SK-N-DZ (cell line): Measurements from ENCODE around the gene TNNC2.
"Not testable (repeated sequence)": the region's sequence is repeated elsewhere in the genome, so short reads cannot be mapped to it uniquely, and the experiment has no call there.

Experiments
- DNase-seq: peaks from one replicate; pipeline ENCODE4 v3.0.0-alpha.2; 2015; ENCODE audit warnings: low spot score

The TNNC2 gene

DNA sequence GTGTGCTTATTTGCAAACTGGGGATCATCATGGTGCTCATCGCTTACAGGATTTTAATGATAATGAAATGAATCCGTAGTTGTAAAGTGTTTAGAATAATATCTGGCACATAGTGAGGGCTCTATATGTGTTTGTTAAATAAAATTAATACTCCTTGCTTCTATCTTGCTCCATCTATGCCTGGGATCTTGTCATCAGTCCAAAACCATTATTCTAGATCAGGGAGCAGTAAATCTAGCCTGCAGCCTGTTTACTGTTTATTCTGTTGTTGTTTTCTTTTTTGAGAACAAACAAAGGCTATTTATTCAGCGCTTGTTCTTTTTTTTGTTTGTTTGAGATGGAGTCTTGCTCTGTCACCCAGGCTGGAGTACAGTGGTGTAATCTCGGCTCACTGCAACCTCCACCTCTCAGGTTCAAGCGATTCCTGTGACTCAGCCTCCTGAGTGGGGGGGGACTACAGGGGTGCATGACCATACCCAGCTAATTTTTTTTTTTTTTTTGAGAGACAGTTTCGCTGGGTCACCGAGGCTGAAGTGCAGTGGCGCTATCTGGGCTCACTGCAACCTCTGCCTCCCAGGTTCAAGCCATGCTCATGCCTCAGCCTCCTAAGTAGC is 22.0 kb upstream of the TNNC2 start:
- no peak for DNase-seq

DNA sequence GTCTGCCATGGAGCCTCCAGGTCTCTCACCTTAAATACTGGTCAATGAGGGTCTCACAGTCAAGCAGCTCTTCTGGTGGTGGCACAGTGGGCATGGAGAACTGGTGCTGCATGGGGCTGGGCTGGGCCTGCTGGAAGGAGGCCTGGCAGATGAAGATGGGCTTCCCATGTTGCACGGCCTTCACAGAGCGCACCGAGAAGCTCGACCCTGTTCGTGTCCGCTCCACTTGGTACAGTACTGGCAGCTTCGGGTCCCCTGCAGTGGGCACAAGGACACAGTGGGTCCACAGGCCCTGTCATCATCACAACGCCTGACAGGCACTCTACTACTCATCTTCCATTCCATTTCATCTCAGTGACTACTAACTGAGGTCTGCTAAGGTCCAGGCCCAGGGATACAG is 21.3 kb upstream of the TNNC2 start:
- DNase-seq, result no peak

DNA sequence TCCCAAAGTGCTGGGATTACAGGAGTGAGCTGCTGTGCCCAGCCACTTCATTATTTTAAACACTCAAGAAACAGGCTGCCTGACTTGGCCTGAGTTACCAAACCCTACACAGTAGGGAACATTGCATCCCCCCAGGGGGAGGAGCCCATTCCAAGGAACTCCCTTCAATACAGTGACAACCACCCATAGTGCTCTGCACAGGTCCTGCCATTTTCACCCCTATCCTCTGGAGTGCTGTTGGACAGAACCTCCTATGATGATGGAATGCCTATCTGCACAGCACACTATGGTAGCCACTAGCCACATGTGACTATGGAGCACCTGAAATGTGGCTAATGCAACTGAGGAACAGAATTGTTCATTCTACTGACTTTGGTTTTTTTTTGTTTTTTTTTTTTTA is 18.3 kb upstream of the TNNC2 start:
- no peak for DNase-seq

DNA sequence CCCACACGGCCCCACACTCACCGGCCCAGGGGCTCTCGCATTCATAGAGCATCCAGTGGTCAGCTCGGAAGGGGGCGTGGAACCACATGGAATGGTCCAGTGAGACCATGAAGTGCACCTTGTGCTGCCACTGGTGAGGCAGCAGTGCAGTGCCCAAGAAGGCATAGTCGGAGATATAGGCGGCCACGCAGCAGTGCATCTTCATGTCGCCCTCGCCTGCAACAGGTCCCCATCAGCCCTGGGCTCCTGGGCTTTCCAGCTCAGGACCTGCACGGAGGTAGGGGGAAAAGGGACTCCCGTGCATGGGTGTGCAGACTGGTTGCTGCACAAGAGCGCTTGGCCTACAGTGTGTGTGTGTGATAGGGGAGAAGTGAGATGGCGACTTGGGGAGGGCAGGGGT is 16.4 kb upstream of the TNNC2 start:
- no peak for DNase-seq

DNA sequence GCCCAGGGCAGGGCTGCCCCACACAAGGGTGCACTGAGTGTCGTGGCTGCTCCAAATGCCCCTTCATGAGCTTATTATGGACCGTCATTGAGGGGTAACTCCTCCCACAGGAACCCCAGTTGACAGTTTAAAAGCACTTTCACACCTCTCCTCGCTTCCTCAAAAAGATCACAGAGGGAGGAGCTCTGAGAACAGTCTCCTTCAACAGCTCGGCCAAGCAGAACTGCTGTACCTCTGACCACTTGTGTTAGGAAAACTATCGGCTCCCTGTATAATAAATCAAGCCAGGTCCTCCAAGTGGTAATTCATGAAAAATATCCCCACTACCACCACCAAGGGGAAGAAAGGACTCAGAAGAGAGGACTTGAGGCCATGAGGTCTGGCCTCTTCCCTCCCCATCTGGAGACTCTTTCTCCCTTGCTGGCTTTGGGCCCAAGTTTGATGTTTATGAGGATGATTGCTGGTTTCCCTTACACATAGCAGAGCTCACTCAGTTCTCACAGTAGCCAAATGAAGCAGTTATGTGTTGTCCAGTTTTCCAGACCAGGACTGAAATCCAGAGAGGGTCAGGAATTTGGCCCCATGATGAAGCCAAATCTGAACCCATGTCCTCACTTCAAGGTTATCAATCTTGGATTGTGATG is 15.2 kb upstream of the TNNC2 start:
- no peak for DNase-seq

DNA sequence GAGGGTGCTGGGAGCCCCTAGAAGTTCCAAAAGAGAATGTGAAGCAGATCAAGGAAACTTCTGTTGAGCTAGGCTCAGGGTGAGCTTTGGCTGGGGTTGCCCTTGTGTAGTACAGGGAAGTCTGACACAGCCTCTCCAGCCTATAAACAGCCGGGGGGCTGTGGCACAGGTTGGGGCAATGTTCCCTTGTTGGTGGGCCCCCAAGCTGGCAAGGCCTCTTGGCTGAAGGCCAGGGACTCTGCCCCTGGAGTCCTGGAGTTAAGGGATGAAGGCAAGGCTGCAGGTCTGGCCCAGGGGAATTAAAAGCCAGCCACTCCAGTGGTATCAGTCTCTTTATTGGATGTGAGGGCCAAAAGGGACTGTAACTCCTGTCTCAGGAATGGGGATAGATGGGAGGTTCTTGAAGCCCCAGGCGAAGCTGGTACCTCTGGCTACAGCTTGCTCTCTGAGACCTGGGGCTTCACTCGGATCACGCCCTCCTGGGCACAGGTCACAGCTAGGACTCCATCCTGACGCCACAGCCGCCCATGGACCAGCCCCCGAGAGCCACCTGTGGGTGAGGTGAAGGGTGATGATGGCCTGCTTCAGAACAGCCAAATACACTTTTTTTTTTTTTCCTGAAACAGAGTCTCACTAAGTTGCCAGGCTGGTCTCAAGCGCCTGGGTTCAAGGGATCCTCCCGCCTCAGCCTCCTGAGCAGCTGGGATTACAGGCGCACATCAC is 14.5 kb upstream of the TNNC2 start:
- no peak for DNase-seq

DNA sequence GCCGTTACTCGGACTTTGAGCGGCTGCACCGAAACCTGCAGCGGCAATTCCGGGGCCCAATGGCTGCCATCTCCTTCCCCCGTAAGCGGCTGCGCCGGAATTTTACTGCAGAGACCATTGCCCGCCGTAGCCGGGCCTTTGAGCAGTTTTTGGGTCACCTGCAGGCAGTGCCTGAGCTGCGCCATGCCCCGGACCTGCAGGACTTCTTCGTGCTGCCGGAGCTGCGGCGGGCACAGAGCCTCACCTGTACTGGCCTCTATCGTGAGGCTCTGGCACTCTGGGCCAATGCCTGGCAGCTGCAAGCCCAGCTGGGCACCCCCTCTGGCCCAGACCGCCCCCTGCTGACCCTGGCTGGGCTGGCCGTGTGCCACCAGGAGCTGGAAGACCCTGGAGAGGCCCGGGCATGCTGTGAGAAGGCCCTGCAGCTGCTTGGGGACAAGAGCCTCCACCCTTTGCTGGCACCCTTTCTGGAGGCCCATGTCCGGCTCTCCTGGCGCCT is 13.6 kb upstream of the TNNC2 start:
- DNase-seq, result no peak

DNA sequence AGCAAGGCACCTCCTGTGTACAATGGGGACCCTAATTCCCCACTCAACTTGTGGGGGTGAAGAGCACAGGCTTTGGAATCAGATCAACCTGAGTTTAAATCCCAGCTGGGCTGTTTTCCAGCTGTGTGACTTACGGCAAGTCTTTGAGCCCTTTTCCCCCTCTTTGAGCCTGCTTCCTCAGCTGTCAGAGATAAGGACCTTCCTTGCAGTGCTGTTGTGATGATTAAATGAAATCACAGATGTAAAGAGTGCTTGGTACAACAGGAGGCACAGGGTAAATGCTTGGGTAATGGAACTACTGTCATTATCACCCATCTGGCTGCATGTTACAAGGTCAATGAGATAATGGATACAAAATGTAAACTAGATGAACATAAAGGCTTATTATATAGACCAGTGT is 9.7 kb upstream of the TNNC2 start:
- peak; percentile 63 for DNase-seq

DNA sequence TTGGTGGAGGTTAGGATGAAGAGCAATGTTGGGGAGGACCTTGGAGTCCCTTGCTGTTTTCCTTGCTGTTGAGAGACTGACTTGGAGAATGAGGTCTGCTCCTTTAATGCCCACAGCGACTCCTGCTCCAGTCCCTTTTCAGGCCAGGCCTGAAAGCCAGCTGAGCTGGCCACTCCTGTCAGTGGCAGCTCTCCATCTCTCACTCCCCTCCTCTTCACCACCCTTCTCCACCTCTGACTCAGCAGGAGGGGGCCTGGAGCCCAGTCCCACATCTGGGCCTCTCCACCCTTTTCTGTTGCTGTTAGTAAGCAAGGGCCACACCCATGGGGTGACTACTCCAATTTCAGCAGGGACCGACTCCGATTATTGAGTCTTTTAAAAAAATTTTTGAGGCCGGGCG is 8.7 kb upstream of the TNNC2 start:
- no peak for DNase-seq

DNA sequence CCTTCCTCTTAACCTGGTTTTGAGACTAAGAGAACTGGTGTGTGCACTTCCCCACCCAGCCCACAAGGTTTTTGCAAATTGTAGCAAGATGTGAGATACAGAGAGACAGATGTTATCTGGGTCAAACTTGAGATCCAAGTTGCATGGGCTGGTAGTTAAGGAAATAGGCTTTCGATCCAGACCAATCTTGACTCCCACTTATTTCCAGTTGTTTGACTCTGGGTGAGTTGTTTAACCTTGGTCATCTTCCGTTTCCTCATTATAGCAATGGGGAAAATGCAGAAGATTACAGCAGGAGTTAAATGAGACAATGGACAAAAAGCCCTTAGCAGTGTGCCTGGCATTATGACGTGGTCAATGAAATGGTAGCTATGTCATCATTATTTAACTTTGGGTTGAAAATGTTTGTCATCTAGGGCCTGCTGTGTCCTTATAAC is 8.2 kb upstream of the TNNC2 start:
- no peak for DNase-seq

DNA sequence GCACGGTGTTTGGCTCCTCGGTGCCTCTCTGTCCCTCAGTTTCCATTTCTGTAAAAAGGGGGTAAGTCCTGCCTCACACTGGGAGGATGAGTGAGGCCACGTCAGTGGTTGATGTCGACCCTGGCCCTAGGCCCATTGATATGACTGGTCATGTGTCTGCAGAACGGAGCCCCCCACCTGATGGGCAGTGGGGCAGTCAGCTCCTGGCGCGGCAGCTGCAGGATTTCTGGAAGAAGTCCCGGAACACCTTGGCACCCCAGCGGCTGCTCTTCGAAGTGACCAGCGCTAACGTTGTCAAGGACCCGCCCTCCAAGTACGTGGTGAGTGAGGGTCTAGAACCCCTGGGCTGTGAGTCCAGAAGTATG is 7.7 kb upstream of the TNNC2 start:
- no peak for DNase-seq

DNA sequence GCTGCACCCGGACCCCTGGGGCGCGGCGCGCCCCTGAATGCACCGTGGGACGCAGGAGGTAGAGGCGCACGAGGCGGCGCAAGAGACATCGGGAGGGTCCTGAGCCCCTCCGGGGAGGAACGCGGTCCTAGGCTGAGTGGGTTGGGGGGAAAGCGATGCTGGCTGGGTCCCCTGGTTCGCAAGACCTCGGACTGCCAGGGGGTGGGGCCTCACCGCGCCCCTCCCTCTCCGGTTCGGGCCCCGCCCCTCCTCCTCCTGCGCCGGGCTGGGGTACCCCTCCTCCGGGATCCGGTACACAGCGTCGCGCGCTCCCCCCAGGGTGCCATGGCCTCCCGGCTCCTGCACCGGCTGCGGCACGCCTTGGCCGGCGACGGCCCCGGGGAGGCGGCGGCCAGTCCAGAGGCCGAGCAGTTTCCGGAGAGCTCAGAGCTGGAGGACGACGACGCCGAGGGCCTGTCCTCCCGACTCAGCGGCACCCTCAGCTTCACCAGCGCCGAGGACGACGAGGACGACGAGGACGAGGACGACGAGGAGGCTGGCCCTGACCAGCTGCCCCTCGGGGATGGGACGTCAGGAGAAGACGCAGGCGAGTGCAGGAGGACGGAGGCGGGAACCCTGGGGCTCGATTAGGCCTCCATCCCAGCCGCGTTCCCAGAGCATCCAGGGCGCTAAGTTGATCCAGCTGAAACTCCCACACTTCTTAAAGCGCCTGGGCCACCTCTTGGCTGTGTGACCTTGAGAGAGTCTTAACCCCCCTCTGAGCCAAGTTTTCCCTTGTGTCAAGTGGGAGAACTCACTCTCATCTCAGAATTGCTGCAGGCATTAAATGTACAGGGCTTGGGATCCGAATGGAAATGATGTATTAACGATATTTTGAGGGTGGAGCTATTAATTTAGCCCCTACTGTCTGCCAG is 7.0 kb upstream of the TNNC2 start:
- peak; percentile 87 for DNase-seq

DNA sequence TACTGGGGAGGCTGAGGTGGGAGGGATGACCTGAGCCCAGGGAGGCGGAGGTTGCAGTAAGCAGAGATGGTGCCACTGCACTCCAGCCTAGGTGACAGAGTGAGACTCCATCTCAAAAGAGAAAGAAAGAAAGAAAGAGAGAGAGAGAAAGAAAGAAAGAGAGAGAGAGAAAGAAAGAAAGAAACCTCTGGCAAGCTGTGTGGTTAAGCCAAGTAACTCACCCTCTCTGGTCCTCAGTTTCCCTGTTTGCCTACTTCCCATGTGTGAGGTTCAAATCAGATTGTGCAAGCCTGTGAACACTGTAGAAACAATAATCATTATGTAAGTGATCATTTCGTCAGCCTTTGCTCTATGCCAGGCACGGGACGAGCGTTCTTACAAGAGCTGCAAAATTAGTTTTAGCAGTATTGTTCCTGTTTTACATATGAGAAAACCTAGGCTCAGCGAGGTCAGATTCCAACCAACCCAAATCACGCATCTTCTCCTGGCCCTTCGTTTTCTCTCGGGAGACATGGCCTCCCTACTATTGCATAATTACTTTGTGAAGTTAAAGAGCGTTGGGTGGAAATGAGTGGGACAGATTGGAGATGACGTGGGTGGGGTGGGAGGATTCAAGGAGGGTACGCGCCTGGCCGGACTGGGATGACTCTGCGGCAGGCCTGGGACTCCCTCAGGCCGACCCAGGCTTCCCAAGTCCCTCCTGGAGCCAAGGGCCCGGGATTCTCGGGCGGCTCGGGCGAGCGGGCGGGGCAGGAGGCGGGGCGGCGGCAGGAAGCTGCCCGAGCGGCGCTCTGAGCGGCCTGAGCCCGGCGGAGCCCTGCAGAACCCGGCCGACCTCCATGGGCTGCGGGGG is 6.1 kb upstream of the TNNC2 start, which contains the start of gene SNX21:
TSS of gene SNX21 (plus strand) at position 770 of the 853 bp plus-strand sequence. CDS start 121 bp downstream, outside the sequence.
- DNase-seq, result peak; percentile 90

DNA sequence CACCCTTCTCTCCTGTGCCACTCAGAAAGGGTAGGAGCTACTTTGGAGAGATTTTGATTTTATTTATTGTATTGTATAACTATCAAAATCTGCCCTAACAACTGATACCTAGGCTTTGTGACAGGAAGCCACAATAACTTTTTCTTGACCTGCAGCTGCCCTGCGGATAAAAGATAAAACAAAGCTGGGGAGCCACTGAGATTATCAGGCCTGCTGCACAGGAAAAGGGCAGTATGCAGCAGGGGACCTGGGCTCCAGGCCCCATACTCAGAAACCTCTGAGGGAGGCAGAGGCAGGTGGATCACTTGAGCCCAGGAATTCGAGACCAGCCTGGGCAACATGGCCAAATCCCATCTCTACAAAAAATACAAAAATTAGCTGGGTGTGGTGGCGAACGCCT is 5.5 kb upstream of the TNNC2 start:
- no peak for DNase-seq

DNA sequence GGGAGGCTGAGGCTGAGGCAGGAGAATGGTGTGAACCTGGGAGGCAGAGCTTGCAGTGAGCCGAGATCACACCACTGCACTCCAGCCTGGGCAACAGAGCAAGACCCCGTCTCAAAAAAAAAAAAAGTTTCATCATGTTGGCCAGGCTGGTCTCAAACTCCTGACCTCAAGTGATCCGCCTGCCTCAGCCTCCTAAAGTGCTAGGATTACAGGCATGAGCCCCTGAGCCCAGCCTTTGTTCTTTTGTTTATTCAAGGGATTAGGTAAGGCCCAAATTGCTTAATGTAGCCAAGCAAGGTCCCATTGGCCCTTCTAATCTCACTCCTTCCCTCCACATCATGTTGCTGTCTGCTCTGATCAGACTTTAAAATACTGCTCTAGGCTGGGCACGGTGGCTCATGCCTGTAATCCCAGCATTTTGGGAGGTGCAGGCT is 2.6 kb upstream of the TNNC2 start:
- not testable (repeated sequence) for DNase-seq

DNA sequence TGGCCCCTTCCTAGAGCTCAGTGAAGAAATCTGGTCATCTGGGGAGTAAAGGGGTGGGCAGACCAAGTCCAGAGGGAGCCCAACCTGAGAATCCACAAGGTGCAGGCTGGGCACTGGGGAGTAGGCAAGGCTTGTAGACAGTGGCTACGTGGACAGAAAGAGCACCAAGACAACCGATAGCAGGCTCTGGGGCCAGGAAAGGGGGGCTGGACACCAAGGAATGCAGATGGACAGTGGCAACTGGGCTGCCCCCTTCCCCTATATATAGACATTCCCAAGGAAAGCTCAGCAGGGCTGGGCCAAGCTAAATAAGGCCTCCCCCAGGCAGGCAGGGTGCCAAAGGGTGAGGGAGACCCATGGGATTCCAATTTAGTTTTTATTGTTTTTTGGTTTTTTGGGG is 1.5 kb upstream of the TNNC2 start:
- DNase-seq, result no peak

DNA sequence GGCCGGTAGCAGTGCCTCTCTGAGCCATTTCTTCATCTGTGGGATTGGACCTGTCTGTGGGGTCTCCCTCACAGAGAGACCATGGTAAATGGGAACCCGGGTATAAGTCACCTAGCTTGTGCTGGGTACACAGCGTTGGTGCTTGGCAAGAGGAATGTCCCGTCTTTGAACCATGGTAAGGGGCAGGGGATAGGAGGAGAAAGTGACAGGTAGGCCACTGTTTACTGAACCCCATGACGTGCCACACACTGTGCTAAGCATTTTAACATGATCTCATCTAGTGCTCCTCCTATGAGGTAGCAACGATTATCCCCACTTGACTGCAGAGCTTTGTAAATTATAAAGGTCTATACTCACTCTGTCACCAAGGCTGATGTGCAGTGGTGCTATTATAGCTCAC is 600 bp upstream of the TNNC2 start:
- no peak for DNase-seq

DNA sequence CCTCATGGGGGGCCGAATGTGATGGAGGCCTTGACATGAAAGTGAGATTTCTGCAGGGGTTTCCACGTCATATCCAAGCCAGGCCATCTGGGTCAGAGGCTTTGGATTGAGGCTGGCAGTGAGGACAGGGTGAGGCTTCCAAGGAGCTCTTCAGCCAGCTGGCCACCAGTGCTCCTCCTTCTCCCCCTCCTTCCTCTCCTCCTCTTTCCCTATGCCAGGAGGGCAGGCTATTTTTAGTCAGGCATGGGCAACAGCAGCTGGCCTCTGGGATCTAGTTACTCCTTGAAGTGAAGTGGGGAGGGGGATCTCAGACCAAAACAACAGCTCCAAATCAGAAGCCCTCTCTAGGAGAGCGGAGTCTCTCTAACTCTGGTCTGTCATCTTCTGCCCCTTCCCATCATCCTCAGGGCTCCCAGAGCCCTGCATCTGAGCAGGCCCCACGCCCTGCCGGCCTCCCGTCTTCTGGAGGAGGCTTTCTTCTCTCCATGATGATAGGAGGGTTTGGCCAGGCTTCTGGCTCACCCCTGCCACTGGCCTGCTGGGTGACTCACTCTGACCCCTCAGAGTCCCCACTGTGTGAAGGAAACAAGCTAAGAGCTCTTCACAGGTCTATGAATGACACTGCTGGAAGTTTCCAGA is 612 bp downstream of the TNNC2 start:
- DNase-seq, result peak; percentile 70

DNA sequence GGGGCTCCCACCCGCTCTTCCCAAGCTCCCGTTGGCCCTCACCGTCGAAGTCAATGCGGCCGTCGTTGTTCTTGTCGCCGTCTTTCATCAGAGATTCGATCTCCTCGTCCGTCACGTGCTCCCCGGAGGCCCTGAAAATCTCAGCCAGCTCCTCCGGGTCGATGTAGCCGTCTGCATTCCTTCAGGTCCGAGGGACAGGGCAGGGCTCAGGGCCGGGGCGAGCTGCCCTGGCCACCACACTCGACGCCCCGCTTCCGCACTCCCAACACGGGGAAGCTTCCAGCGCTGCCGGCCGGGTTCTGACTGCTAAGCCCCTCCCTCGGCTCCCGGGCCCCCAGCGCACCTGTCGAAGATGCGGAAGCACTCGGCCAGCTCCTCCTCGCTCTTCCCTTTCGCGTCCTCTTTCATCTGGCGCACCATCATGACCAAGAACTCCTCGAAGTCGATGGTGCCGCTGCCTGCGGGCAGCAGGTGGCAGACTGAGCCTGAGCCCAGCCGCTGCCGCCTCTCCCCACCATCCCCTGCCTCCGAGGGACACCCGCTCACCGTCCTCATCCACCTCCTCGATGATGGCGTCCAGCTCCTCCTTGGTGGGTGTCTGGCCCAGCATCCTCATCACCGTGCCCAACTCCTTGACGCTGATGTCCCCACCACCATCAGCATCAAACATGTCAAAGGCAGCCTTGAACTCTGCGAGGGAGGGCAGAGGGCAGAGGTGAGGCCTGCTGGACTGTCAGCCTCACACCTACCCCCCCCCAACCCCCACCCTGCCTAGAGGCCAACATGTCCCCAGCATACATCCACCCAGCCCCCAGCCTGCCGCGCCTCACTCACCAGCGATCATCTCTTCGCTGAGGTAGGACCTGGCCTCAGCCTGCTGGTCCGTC is 2.9 kb downstream of the TNNC2 start:
- DNase-seq, result peak; percentile 68
